ENCODE results near the gene NEDD4L. TPM values are rescaled to one million over a fixed set of nuclear protein-coding genes. Genes with fewer than 3 reads are reported as not detected.

Gene NEDD4L
- total RNA-seq, 8 experiments from 2014 or later, result 51.2 to 394 (median 65.0) TPM

DNA sequence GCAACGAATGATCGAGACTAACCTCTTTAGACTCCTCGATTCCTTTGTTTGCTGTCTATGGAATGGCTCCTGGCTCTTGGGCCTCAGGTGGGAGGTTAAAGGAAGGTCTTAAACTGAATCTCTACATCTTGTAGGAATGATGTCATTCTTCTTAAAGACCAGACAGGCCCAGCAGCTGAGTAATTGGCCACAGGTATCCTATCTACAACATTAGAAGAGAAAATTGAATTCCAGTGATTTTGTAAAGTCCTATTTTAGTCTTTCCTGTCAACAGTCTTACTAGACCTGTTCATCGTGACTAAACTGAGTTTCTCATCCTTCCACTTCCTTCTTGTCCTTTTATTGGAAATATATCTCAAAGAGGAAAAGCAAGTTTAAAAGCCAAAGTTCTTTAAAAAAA lies 310.0 kb downstream of the NEDD4L start:
- H3K4me1 ChIP-seq (replicated peaks in 1 of 2), result no peaks in the 10 kb centered on the region
- 91 to 100% (median 100%) methylated on average over 1 to 4 of the region's 4 CpGs; no CpG with 5 or more reads in 3 of the 10 experiments for whole genome bisulfite sequencing, 10 experiments
- no peak overlapping the region for H3K4me3 ChIP-seq
- in situ Hi-C loops (cut with MboI; ENCODE audit: low pct_unique_long_range_greater_than_20kb in 2 of 9, low sequenced_read_pairs in 9 of 9, unreplicated experiment in 9 of 9), result no loop called here
- H3K27ac ChIP-seq, result no peak overlapping the region
- no peak for ATAC-seq (replicated peaks in 6 of 8)

DNA sequence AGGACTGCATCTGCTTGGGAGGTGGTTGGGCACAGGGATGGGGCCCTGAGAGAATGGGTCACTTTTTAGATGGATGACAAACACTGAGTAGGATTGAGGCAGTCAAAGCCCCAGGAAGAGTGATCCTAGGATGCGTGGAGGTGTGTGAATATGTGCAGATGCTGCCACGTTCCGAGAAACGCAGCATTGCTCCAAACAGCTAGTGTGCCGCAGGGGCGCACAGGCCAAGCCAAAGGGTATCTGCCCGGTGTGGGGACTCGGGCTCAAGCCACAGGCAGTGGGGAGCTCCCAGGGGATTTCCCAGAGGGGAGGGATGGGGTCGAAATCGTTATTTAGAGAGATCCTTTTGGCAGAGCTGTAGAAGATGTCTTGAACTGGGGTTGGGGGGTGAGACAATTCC lies 310.8 kb downstream of the NEDD4L start:
- ATAC-seq (replicated peaks in 6 of 8), result no peak
- 94 to 100% methylated on average over 1 to 10 of the region's 10 CpGs; no CpG with 5 or more reads in 8 of the 10 experiments for WGBS, 10 experiments
- H3K4me1 ChIP-seq (replicated peaks in 1 of 2), result no peaks in the 10 kb centered on the region
- in situ Hi-C loops (cut with MboI; ENCODE audit: low pct_unique_long_range_greater_than_20kb in 2 of 9, low sequenced_read_pairs in 9 of 9, unreplicated experiment in 9 of 9), result no loop called here
- no peak overlapping the region for H3K4me3 ChIP-seq
- H3K27ac ChIP-seq, result no peak overlapping the region

DNA sequence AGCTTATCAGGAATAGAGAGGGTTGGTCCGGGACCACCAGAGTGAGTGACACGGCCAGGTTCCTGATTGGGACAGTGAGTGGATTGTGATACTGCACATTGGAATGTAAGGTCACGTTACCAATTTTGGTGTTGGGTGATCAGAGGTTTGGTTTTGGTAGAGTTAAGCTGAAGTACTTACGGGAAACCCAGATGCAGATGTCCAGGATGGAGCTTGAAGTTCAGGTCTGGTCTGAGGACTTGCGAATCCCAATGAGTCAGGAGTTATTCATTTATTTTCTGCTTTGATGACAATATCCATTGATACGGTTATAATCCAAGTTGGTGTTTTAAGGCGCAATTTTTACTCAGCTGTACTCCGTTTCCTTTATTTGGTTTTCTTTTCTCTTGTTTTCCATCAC lies 311.2 kb downstream of the NEDD4L start:
- Histone ChIP-seq H3K27ac (no peak overlapping the region), H3K4me1 (replicated peaks in 1 of 2) (no peaks in the 10 kb centered on the region), H3K4me3 (no peak overlapping the region)
- in situ Hi-C loops (cut with MboI; ENCODE audit: low pct_unique_long_range_greater_than_20kb in 2 of 9, low sequenced_read_pairs in 9 of 9, unreplicated experiment in 9 of 9), result no loop called here
- no peak for ATAC-seq (replicated peaks in 6 of 8)
- WGBS, 10 experiments, result 75 to 100% (median 92%) methylated on average over 3 to 8 of the region's 8 CpGs

DNA sequence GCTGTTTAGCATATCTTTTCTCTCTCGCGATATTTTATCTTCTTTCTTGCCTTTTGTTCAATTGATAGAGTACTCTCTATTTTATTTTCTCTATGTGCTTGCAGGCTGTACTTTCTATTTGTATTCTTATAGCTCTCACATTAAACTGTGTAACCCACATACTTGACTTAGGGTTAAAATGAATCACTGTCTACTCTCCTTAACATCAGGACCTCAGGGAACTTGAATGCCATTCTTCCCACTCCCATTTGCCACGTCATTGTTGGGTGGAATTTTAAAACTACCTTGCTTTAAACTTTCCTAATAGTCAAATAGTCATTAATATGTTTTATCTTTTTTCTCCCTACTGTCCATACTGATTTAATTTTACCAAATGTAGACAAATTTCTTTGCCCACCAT lies 315.2 kb downstream of the NEDD4L start:
- 68 to 100% (median 94%) methylated on average over 1 to 3 of the region's 3 CpGs; no CpG with 5 or more reads in 1 of the 10 experiments for WGBS, 10 experiments

DNA sequence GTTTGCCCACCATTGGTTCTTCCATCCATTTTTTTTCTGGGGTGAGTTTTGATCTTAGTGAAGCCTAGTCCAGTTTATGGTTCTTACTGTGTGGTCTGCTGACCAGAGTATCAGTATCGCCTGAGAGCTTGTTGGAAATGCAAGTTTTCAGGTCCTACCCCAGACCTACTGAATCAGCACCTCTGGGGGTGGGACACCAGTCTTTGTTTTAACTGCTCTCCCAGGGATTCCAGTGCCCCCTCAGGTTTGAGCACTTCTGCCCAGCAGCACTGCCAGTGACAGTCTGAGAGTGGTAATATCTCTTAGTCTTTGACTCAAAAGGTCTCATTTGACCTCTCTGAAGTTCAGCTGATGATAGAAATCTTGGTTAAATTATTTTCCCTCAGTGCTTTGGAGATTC lies 315.6 kb downstream of the NEDD4L start:
- no peak for ATAC-seq (replicated peaks in 6 of 8)
- in situ Hi-C loops (cut with MboI; ENCODE audit: low pct_unique_long_range_greater_than_20kb in 2 of 9, low sequenced_read_pairs in 9 of 9, unreplicated experiment in 9 of 9), result no loop called here
- 75 to 100% (median 100%) methylated on average over 1 of the region's 1 CpG; no CpG with 5 or more reads in 5 of the 10 experiments for WGBS, 10 experiments
- Histone ChIP-seq H3K4me3 (no peak overlapping the region), H3K27ac (no peak overlapping the region), H3K4me1 (replicated peaks in 1 of 2) (no peaks in the 10 kb centered on the region)

More for the DNA sequence above, 315.2 kb downstream of the NEDD4L start:
- no peak overlapping the region for H3K27ac ChIP-seq
- H3K4me1 ChIP-seq (replicated peaks in 1 of 2), result no peaks in the 10 kb centered on the region
- in situ Hi-C loops (cut with MboI; ENCODE audit: low pct_unique_long_range_greater_than_20kb in 2 of 9, low sequenced_read_pairs in 9 of 9, unreplicated experiment in 9 of 9), result no loop called here
- H3K4me3 ChIP-seq, result no peak overlapping the region
- ATAC-seq (replicated peaks in 6 of 8), result peak in 2 of 8 experiments; percentile 25 to 56

DNA sequence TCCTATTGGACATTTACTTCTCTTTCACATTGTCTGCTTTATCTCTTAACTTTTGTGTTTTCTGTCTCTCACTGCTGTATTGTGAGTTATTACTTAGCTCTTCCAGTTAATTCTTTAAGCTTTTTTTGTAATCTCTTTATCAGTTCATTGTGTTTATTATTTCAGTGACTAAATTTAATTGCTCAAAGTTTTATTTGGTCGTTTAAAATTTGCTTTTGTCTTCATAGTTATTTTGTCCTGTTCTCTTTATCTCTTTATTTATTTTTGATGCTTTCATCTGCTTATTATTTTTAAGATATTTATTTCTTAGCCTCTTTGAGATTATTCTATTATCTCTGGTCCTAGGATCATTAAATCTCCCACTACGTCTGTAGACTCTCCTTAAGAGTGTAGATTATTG lies 316.3 kb downstream of the NEDD4L start:
- Histone ChIP-seq H3K4me3 (no peak overlapping the region), H3K4me1 (replicated peaks in 1 of 2) (no peaks in the 10 kb centered on the region), H3K27ac (no peak overlapping the region)
- WGBS, 10 experiments, result 54 to 100% (median 92%) methylated on average over 1 to 2 of the region's 2 CpGs
- in situ Hi-C loops (cut with MboI; ENCODE audit: low pct_unique_long_range_greater_than_20kb in 2 of 9, low sequenced_read_pairs in 9 of 9, unreplicated experiment in 9 of 9), result no loop called here
- no peak for ATAC-seq (replicated peaks in 6 of 8)

DNA sequence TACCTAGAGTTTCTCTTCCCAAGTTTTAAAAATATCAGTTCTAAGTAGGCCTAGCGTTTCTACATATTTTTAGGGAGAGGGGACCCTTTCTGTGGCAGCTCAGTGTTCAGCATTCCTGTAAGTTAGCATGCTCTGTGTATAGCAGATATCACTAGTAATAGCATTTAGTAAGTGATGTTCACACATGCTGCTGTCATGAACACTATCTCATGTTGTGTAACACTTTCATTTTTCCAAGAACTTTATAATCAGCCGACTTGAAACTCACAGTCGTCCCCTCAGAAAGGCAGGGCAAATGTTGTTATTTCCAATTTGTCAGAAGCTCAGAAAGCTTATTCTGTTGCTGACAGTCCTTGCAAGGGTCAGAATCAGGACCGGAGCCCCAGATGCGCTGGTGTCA lies 317.2 kb downstream of the NEDD4L start:
- Histone ChIP-seq H3K4me1 (replicated peaks in 1 of 2) (no peaks in the 10 kb centered on the region), H3K4me3 (no peak overlapping the region), H3K27ac (no peak overlapping the region)
- WGBS, 10 experiments, result 92 to 100% (median 100%) methylated on average over 1 to 5 of the region's 5 CpGs; no CpG with 5 or more reads in 3 of the 10 experiments
- in situ Hi-C loops (cut with MboI; ENCODE audit: low pct_unique_long_range_greater_than_20kb in 2 of 9, low sequenced_read_pairs in 9 of 9, unreplicated experiment in 9 of 9), result no loop called here
- no peak for ATAC-seq (replicated peaks in 6 of 8)

DNA sequence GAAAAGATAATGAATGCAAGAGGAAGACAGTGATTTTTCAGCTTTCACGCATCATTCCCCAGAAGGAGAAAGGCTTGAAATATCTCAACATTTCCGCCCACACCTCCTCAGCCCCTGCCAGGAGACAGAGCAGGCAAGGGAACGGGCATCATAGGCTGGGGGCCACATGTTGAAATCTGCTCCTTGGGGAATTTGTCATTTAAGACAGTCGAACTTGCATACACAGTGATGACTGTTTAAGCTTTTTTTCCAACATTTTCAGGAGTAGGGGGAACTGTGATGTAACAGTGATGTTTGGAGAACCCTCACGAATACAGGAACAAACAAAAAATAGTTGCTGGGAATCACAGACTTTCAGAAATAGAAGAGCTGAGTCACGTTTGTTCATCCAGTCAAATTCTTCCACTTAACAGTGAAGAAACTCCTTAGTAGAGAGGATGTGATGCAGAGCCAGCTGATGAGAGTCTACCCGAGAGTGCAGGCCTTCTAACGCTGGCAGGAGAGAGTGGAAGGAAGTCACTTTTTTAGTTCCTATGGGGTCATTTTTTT lies 318.1 kb downstream of the NEDD4L start:
- 9 to 100% (median 84%) methylated on average over 1 to 7 of the region's 8 CpGs for WGBS, 10 experiments
- Histone ChIP-seq H3K27ac (no peak overlapping the region), H3K4me3 (no peak overlapping the region), H3K4me1 (replicated peaks in 1 of 2) (no peaks in the 10 kb centered on the region)
- in situ Hi-C loops (cut with MboI; ENCODE audit: low pct_unique_long_range_greater_than_20kb in 2 of 9, low sequenced_read_pairs in 9 of 9, unreplicated experiment in 9 of 9), result no loop called here
- ATAC-seq (replicated peaks in 6 of 8), result peak in 6 of 8 experiments; percentile 18 to 92 (median 52)

DNA sequence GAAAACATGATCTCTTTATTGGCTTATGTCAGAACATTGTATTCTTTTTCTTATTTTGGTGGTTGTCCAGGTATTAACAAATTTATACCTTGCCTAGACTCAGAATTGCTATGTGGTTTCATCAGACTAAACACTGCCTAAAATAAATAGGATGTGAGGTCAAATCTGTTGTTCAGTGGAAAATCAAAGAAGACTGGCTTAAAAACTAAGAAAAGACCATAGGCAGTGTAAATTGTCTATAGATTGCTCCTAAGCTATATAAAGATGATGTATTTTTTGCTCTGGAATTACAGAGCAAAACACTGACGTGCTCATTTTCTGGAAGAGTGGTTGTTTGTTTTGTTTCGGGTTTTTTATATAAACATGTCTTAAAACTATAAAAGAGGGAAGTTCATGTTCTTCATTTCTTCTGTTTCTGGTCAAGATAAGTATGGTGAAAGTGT lies 318.8 kb downstream of the NEDD4L start:
- in situ Hi-C loops (cut with MboI; ENCODE audit: low pct_unique_long_range_greater_than_20kb in 2 of 9, low sequenced_read_pairs in 9 of 9, unreplicated experiment in 9 of 9), result no loop called here
- H3K27ac ChIP-seq, result no peak overlapping the region
- no peak for ATAC-seq (replicated peaks in 6 of 8)
- no peaks in the 10 kb centered on the region for H3K4me1 ChIP-seq (replicated peaks in 1 of 2)
- no peak overlapping the region for H3K4me3 ChIP-seq
- 62 to 100% (median 94%) methylated on average over 1 to 2 of the region's 2 CpGs; no CpG with 5 or more reads in 1 of the 10 experiments for WGBS, 10 experiments

DNA sequence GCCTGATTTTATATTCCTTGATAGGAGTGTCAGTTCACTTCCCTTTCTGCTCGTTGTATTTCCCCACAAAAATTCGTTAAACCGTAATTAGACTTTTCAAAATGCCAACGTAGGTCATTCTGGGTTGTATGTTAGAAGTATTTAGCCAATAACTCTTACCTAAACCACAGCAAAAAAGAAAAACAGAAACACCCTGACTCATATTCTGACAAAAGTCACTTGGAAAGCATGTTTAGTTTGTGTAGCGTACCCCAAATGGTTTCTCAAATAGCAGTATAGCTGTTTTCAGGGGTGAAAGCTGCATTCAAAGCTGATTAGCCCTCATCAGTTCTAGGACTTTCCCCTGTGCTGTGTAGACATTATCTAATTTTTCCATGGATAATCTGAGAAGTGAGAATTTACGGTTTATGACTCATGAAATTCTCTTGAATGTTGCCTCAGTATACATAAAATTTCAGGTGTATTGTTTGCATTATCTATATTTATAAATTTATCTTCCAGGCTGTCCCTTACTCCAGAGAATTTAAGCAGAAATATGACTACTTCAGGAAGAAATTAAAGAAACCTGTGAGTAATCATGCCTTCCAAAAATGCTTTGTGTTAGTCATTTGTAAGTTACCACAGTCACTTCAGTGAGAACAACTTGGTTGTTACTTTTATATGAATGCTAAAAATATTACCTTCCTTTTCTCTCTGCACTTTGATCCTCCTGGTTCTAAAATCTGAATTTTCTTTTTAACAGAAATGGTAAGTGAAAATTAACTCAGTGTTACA lies 319.9 kb downstream of the NEDD4L start:
- no peaks in the 10 kb centered on the region for H3K4me1 ChIP-seq (replicated peaks in 1 of 2)
- 47 to 100% (median 98%) methylated on average over 1 to 6 of the region's 6 CpGs for WGBS, 10 experiments
- H3K27ac ChIP-seq, result no peak overlapping the region
- no peak for ATAC-seq (replicated peaks in 6 of 8)
- in situ Hi-C loops (cut with MboI; ENCODE audit: low pct_unique_long_range_greater_than_20kb in 2 of 9, low sequenced_read_pairs in 9 of 9, unreplicated experiment in 9 of 9), result no loop called here
- no peak overlapping the region for H3K4me3 ChIP-seq

DNA sequence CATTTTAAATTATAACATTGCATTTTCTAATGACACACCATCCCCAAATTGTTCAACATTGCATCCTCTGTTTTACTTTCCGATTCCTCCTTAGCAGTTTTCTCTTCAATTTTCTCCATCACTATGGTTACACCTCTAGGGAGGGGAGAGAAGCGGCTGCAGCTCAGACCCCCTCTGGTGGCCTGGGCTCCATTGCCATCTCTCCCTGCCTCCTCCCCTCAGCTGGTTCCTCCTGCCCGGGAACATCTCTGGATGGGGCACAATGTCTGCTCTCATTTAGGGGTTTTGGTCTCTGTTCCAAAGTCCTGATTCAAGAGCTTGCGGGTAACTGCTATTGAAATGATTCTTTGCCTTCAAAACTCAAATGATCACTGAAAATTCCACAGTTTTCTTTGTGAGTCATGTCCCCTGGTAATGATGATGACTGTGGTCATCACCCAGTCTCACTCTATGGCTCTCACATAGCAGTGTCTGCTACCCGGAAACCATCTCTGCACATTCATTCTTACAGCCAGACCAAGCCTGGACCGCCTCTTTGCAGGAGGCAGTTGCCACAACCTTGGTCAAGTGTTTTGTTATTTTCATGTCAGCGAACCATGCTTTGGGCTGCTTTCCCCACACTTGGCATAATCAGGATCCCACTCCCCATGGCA lies 321.0 kb downstream of the NEDD4L start:
- in situ Hi-C loops (cut with MboI; ENCODE audit: low pct_unique_long_range_greater_than_20kb in 2 of 9, low sequenced_read_pairs in 9 of 9, unreplicated experiment in 9 of 9), result no loop called here
- H3K4me1 ChIP-seq (replicated peaks in 1 of 2), result peaks cover 0 to 2% of the 10 kb centered on the region in 2 donors
- WGBS, 10 experiments, result 20 to 100% (median 93%) methylated on average over 1 to 5 of the region's 7 CpGs; no CpG with 5 or more reads in 2 of the 10 experiments
- ATAC-seq (replicated peaks in 6 of 8), result peak in 3 of 8 experiments; percentile 41 to 94 (median 74)
- no peak overlapping the region for H3K27ac ChIP-seq
- H3K4me3 ChIP-seq, result no peak overlapping the region

DNA sequence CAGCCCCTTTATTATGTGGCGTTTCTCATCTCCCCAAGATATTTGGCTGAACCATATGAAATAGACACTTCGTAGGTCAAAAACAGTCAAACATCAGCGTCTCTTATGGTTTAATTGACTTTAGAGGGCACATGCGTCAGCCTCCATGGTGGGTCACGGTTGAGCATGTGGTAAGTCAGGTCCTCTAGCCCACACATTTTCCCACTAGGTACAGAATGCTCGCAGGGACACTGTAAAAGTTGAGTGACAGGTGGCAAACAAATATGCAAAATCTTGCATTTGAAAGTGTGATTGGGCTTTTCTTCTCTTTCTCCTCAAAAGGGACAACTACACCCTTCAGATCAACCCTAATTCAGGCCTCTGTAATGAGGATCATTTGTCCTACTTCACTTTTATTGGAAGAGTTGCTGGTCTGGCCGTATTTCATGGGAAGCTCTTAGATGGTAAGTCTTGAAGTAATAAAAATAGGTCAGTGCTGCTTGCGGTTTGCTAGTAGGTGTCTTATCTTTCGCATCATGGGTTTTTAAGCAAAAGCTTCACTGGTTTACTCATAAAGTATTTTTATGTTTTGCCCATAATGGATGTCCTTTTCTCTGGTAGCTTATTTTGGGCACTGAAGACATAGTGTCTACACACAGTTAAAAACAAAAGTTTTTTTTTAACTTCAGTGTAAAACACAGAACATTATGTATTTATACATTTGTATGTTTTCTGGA lies 323.6 kb downstream of the NEDD4L start:
- WGBS, 10 experiments, result 82 to 100% (median 92%) methylated on average over 2 to 7 of the region's 9 CpGs; no CpG with 5 or more reads in 3 of the 10 experiments

DNA sequence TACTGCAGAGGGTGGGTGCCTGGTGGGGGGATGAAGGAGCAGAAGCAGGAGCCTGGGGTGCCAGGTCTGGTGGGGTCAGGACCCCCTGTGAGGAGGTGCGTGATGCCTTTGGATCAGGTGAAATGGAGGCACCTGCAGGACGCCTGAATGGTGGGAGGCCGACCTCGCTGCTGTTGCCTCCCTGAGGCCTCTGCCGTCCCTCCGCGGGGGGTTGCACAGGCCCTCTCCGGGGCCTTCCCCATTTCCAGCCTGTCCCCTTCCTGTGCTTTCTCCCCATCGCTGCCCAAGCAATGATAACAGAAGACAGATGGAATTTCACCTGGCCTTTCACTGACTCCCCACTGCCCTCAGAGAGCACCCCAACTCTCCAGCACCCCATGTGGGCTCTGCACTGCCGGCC lies 325.6 kb downstream of the NEDD4L start:
- H3K27ac ChIP-seq, result no peak overlapping the region
- 100% methylated on average over 1 to 4 of the region's 10 CpGs; no CpG with 5 or more reads in 7 of the 10 experiments for WGBS, 10 experiments

More for the DNA sequence above, 323.6 kb downstream of the NEDD4L start:
- Histone ChIP-seq H3K4me3 (no peak overlapping the region), H3K4me1 (replicated peaks in 1 of 2) (peaks cover 0 to 4% of the 10 kb centered on the region in 2 donors), H3K27ac (no peak overlapping the region)
- in situ Hi-C loops (cut with MboI; ENCODE audit: low pct_unique_long_range_greater_than_20kb in 2 of 9, low sequenced_read_pairs in 9 of 9, unreplicated experiment in 9 of 9), result no loop called here
- no peak for ATAC-seq (replicated peaks in 6 of 8)

More for the DNA sequence above, 325.6 kb downstream of the NEDD4L start:
- Histone ChIP-seq H3K4me3 (no peak overlapping the region), H3K4me1 (replicated peaks in 1 of 2) (peaks cover 4 to 15% of the 10 kb centered on the region in 2 donors)
- in situ Hi-C loops (cut with MboI; ENCODE audit: low pct_unique_long_range_greater_than_20kb in 2 of 9, low sequenced_read_pairs in 9 of 9, unreplicated experiment in 9 of 9), result no loop called here
- ATAC-seq (replicated peaks in 6 of 8), result no peak
